Chondrocyte (in vitro differentiated cells): ENCODE results near the gene ADAM12. TPM values are rescaled to one million over a fixed set of nuclear protein-coding genes. Genes with fewer than 3 reads are reported as not detected.
A peak's percentile ranks its signal among the peaks of the same experiment; 100 is the strongest.

Source experiments
- DNase-seq: peaks from one replicate; pipeline ENCODE4 v3.0.0; 2021; ENCODE audit warnings: mixed read lengths, low spot score
- H3K27ac Mint-ChIP-seq: one replicate; pipeline ENCODE4 v1.8.0; 2021; ENCODE audit warnings: mild to moderate bottlenecking, moderate library complexity, mixed read lengths; ENCODE audit not compliant: unreplicated experiment
- H3K27me3 Mint-ChIP-seq: 2 replicates; pipeline ENCODE4 v1.8.0; 2021; ENCODE audit warnings: low read depth, mixed read lengths
- H3K36me3 Mint-ChIP-seq: 2 replicates; pipeline ENCODE4 v1.8.0; 2021; ENCODE audit warnings: low read depth, mixed read lengths
- H3K4me1 Mint-ChIP-seq: 2 replicates; pipeline ENCODE4 v1.8.0; 2021; ENCODE audit warnings: low read depth, mild to moderate bottlenecking, mixed read lengths
- H3K4me3 Mint-ChIP-seq: one replicate; pipeline ENCODE4 v1.8.0; 2021; ENCODE audit warnings: mild to moderate bottlenecking, moderate library complexity, mixed read lengths; ENCODE audit not compliant: unreplicated experiment
- H3K9me3 Mint-ChIP-seq: 2 replicates; pipeline ENCODE4 v1.8.0; 2021; ENCODE audit warnings: low read depth, mixed read lengths
- total RNA-seq: library from RNA; stranded (reverse); gene quantifications from 3 replicates; pipeline ENCODE4 v1.2.1, GENCODE V29; 2021
- TF ChIP-seq, protein P1 (sequence below): fragments of 200-600 bp; sonication (generic); IDR thresholded peaks from 2 replicates; pipeline ENCODE4 v1.5.0; 2021; ENCODE audit warnings: antibody characterized with exemption, mild to moderate bottlenecking, moderate library complexity

The ADAM12 gene
- total RNA-seq, 1 donor from 2014 or later = 175 TPM

GRCh38 chr10:126423732-126424491 lies 35.6 kb upstream of the ADAM12 start:
- Mint-ChIP-seq H3K4me1 (peaks cover 24% of the 10 kb centered on the region), H3K9me3 (peaks cover 19% of the 10 kb centered on the region), H3K36me3 (peaks cover 4% of the 10 kb centered on the region), H3K4me3 (no peak overlapping the region), H3K27me3 (no peaks in the 10 kb centered on the region), H3K27ac (no peak overlapping the region)
- no peak for DNase-seq
- TF ChIP-seq, protein P1, sequence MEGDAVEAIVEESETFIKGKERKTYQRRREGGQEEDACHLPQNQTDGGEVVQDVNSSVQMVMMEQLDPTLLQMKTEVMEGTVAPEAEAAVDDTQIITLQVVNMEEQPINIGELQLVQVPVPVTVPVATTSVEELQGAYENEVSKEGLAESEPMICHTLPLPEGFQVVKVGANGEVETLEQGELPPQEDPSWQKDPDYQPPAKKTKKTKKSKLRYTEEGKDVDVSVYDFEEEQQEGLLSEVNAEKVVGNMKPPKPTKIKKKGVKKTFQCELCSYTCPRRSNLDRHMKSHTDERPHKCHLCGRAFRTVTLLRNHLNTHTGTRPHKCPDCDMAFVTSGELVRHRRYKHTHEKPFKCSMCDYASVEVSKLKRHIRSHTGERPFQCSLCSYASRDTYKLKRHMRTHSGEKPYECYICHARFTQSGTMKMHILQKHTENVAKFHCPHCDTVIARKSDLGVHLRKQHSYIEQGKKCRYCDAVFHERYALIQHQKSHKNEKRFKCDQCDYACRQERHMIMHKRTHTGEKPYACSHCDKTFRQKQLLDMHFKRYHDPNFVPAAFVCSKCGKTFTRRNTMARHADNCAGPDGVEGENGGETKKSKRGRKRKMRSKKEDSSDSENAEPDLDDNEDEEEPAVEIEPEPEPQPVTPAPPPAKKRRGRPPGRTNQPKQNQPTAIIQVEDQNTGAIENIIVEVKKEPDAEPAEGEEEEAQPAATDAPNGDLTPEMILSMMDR = no peak

- Mint-ChIP-seq H3K4me3 (no peak overlapping the region), H3K36me3 (peaks cover 4% of the 10 kb centered on the region), H3K27ac (peak overlapping the region; percentile 83), H3K27me3 (no peaks in the 10 kb centered on the region), H3K9me3 (peaks cover 21% of the 10 kb centered on the region), H3K4me1 (peaks cover 24% of the 10 kb centered on the region)
- no peak for DNase-seq
- TF ChIP-seq, protein P1 = no peak
These were observed 34.3 kb upstream of the ADAM12 start for GRCh38 chr10:126422567-126422966.

- Mint-ChIP-seq H3K27ac (peak overlapping the region; percentile 83), H3K4me3 (no peak overlapping the region)
These were observed 33.5 kb upstream of the ADAM12 start for GRCh38 chr10:126421756-126422256.

GRCh38 chr10:126420567-126421300 lies 32.5 kb upstream of the ADAM12 start:
- H3K27me3 Mint-ChIP-seq = no peaks in the 10 kb centered on the region
- no peak for DNase-seq
- peaks cover 6% of the 10 kb centered on the region for H3K36me3 Mint-ChIP-seq
- peaks cover 24% of the 10 kb centered on the region for H3K4me1 Mint-ChIP-seq
- no peak overlapping the region for H3K4me3 Mint-ChIP-seq
- TF ChIP-seq, protein P1 = no peak
- H3K27ac Mint-ChIP-seq = peak overlapping the region; percentile 58
- H3K9me3 Mint-ChIP-seq = peaks cover 26% of the 10 kb centered on the region

More at GRCh38 chr10:126421756-126422256, 33.5 kb upstream of the ADAM12 start:
- peaks cover 21% of the 10 kb centered on the region for H3K9me3 Mint-ChIP-seq
- TF ChIP-seq, protein P1 = no peak
- H3K4me1 Mint-ChIP-seq = peaks cover 24% of the 10 kb centered on the region
- H3K27me3 Mint-ChIP-seq = no peaks in the 10 kb centered on the region
- H3K36me3 Mint-ChIP-seq = peaks cover 4% of the 10 kb centered on the region
- DNase-seq = no peak

GRCh38 chr10:126417220-126417825 lies 29.0 kb upstream of the ADAM12 start:
- H3K4me1 Mint-ChIP-seq = peaks cover 16% of the 10 kb centered on the region
- TF ChIP-seq, protein P1 = no peak
- peaks cover 2% of the 10 kb centered on the region for H3K36me3 Mint-ChIP-seq
- no peak overlapping the region for H3K4me3 Mint-ChIP-seq
- H3K27ac Mint-ChIP-seq = no peak overlapping the region
- H3K9me3 Mint-ChIP-seq = peaks cover 11% of the 10 kb centered on the region
- no peak for DNase-seq
- H3K27me3 Mint-ChIP-seq = no peaks in the 10 kb centered on the region
